GM21528 (cell line): ENCODE data around the gene PAX6.

Experiments used
- ATAC-seq: cut with Tn5 transposase; IDR thresholded peaks from one replicate; pipeline ENCODE4 v1.9.1; 2021; ENCODE audit warnings: mild to moderate bottlenecking, moderate library complexity; ENCODE audit not compliant: unreplicated experiment, low FRiP score

PAX6 gene

DNA sequence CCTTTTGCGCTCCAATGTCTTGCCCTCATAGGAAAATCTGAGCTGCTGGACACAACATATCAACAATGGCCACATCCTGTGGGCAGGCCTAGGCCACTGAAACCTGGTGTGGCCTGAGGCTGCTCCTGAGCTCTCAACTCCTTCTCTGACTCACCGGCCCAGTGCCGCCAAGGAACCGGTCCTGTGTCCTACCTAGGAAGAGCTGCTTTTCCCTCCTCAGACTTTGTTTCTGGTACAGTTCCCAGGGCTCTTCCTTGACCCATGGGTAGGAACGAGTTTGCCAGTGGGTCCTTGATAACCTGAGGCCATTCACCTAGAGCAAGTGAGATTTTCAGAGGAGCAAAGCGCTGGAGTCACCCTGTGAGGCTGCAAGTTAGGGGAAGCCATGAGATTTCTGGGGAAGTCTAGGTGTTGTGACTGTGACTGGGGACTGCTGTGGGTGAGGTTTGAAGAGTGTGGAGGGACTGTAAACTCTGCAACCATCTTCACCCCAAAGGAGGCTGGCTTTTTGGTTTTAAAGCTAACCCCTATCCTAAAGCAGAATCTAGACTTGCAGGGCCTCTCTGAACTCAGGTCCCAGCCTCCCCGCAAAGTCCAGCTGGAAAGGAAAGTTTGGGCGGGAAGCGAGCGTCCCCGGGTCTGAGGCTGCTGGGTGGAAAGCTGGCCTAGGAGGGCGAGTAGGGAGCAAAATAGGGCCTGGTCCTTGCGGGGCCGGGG lies 12.0 kb upstream of the PAX6 start:
- no peak for ATAC-seq

DNA sequence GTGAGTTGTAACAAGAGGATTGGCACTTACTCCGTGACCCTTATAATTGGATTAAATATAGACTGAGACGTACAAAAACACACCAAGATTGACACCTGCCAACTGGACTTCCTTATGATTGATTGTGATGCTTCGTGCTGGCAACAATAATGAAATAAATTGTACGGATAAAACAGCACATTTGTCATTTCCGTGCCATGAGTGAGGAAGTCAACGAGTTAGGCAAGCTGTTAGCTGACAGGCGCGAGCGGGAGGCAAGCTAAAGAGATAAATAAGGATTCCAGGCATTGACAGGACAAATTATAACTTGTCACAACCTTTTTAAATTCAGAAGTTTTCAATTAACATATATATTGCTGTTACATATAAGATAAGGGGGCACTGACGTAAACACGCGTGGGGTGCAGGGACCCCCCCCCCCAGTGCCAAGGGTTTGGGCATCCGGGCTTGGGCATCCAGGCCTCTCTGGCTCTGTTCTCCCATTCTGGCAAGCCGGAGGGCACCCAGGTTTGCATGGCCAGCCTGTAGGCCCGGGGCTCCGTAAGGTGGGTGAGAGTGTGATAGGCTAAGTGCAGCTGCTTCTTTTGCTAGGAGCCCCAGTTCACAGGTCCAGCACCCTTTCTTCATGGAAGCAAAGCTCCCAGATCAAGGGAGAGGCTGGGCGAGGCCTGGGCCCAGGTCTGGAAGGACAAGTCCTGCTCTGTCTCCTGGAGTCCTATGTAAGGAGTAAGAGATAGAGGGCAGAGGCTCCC lies 11.2 kb upstream of the PAX6 start:
- no peak for ATAC-seq

DNA sequence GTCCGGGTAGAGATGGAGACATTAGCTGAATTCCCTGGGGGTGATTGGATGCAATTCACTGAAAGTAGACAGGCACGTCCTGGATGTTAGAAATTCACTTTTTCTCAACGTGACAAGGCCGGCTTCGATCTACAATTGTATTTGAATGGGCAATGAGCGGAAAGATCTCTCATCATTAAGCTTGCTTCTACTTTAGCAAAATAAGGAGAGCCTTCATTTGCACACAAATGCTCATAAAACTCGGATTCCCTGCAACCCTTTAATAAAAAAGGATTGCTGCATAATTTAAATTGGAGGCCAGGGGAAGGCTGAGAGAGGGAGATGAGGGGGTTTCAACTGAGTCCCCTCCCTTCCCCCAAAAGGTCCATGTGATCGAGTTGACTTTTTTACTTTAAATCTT lies 10.6 kb upstream of the PAX6 start:
- ATAC-seq = no peak

DNA sequence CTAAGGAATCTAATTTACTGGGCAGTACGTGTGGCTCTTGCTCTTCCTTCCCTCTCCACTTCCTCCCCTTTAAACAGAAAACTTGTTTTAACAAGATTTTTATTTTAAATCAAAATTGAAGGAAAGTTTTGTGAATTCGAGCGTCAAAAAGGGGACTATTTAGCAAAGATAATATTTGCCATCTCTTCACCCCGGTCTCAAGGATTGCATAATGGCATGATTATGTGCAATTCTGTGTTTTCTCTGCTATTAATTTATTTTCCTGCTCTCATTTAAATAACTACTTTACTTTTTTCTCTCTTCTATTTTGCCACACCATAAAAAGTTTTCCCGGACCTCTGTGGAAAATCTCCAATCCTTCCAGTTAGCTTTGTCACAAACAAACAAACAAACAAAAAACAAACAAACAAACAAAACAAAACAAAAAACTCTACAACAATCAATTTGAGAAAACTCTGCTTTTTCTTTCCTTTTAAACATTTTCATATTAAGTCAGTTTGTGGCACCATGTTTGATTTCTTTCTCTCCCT lies 10.2 kb upstream of the PAX6 start:
- ATAC-seq = no peak

DNA sequence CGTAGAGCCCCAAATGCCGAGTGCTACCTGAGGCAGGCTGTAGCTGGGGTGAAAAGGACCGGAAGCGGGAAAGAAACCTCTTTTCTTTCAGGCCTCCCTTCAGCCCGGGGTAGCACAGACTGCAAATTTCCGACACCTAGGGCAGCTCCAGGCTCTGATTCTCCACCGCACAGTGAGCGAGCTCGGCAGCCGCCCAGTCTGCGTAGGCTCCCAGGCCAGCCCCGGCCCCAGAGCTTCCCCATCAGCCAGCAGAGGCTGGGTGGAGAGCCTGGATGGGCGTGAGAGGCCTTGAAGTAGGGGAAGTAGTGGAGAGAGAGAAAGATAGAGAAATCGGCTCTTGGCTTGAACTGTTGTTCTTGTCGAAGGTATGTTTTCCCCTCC lies 9.3 kb upstream of the PAX6 start:
- no peak for ATAC-seq

DNA sequence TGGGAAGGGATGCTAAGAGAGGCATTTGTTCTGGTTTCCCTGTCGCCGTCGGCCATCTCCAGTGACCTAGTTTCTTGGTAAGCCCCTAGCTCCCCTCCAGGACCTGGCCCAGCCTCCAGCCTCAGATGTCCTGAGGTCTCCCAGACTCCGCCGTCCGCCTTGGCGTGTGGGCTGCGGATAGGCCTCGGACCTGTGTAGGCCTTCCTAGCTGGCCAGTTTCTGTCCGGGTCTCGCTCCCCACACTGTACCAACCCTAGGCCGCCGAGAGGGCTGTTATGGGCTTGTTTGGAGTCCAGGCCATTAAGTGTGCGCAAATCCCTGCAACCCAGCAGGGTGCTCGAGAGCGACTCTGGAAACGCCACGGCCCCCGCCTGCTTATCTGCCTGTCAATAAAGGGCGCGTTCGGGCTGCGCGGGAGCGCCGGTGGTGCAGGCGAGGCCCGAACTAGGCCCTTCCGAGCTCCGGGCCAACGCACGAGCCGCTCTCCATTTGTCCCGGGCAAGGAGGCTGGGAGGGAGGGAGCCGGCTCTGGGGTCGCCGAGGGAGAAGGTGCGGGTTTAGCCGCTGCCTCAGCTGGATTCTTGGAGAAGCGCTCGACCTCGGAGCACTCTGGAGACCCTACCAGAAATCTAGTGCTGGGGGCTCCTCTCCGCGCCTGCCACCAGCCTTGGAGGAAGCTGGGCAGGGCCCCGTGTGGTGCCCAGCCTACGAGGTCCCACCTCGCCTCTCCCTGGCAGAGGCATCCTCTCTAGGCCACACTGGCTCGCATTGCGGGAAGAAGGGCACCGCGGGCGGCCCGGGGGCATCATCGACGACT lies 8.7 kb upstream of the PAX6 start:
- no peak for ATAC-seq

DNA sequence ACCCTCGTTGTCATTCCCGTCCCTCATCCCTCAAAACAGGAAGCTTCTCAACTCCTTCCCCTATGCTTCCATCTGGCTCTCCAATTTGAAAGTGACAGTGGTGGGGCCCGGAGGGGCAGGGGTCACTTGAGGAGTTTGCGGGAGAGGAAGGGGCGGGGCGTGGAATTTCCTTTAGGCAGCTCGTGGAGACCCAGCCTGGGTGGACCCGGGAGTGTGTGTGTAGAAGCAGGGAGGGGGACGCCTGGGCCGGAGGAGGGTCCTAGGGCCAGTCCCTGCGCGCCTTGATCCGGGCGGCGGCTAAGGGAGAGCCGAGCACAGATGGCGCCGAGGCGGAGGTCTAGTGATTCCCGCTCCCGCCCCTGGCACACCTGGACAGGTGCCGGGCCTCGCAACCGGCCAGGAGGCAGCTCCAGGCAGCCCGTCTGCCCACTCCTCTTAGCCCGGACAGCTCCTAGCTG lies 7.8 kb upstream of the PAX6 start:
- no peak for ATAC-seq

DNA sequence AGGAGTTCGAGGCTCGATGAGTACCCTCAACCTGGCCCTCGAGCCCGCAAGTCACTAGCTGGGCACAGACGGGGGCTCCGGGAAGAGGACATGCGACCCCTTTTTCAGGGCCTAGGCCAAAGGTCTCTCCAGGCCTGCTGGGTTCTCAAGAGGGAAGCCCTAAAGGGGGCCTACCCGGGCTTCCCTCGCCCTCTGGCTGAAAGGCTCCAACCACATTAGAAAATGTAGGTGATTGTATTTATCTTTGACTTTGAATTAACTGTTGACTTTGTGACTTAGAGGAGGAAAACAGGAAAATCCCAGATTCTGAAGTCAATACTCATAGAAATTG lies 7.3 kb upstream of the PAX6 start:
- ATAC-seq = no peak

DNA sequence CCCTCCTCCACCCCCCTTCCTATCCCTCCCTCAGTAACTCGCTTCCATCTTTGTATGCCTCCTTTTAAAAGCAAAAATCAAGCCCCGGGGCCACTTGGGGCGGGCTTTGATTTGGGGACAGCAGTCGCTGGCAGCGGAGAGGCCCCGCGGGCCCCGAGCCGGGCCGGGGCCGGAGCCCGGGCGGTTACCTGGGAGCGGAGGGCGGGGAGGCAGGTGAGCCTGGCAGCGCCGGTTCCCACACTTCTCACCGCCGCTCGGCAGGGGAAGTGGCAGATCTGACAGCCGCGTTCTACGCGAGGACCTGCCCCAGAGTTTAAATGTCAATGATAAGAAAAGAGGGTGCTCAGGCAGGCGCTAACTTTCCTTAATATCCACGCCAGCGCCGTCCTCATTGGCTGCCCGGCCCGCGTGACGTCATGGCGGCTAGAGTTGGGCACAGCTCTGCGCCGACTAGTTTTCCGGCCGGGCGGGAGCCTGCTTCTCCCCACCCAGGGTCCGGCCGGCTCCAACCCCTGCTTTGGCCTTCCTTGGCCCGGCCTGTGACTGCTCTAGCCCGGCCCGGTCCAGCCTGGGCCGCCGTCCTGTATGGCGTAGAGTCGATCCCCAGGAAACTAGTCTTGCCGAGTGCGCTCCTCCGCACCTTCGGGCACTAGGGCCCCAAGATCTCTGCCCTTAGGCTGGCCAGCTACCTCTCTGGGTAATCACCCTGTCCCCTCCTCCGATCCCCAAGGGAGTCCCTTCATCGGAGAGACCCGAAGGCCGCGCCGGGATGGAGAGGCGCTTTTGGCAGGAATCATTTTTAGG lies 6.7 kb upstream of the PAX6 start:
- no peak for ATAC-seq

DNA sequence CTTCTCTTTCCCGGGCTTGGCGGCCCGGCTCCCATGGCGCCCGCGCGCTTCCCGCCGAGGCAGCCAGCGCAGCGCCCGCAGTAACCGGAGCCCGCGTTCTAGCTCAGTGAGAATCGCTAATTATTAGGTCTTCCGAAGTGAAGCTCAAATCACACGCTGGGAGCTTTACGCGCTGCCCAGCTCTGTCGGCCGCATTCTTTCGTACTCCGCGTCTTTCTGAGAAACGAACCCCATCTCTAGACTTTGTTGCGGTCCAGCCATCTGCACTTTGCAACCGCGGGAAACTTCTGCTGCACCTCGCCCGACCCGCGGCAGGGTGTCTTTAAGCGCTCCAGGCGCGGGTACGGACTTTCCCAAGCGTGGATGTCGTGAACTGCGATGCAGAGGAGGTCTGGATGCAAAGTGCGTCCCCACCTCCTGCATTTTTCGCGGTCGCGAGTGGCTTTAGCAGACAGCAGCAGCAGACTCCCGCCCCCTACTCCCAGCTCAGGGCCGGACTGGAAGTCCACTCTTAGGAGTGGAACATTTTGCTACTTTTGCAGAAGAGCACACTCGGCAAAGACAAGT lies 6.0 kb upstream of the PAX6 start:
- ATAC-seq = no peak

DNA sequence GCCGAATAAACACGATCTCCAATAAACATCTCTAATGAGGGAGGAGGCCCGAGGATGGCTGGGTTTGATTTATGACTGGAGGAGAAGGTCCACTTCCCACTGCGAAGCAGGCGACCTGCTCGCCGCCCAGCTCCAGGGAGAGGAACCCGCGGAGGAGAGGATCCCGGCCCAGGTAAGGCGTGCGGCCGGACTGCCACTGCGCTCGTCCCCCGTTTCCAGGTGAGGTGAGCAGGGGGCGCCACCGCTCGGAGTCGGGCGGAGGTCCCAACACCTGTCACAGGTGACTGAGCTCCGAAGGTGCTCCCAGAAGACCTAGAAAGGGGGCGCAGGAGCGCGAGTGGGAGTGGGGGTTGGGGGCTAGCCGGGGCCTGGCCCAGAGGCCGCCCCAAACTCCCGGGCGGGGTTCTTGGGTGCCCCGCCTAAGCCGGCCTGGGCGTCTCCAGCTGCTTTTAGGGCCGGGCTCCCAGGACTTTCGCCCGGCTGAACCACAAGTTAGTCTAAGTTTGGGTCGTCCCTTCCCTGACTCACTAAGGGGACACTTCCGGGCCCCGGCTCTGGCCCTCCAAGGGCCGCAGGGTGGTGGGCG lies 5.4 kb upstream of the PAX6 start:
- ATAC-seq = no peak

DNA sequence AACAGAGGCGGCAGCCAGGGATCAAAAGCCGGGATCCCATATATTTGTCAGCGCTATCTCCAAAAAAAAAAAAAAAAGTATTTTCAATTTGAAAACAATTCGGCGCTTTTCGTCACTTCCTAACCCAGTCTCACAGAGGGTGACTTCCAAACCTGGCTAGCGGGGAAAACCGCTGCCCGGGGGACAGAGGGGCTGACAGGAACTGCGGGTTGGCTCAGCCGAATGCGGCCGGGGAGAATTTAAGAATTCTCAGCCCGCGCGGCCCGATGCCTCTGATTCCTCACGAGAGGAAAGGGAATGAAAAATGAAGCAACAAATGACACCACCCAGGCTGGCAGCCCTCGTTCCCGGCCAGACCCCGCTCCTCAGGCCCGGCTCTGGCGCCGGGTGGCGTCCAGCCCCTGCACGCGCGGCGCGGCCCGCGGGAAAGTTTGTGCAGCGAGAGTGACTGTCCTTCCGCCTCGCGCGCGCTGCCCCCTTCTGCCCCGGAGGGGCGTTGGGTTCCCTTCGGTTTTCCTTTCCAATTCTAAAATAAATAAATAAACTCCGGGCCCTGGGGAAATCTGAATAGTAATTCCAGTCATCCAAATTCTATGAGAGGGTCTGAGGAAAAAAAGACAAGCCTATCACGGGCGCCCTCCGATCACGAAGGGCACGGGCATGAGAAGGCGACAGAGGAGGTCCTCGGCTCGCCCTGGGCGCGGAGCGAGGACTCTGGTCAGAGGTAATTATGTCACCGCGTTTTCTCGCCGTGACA lies 4.8 kb upstream of the PAX6 start:
- ATAC-seq = no peak

DNA sequence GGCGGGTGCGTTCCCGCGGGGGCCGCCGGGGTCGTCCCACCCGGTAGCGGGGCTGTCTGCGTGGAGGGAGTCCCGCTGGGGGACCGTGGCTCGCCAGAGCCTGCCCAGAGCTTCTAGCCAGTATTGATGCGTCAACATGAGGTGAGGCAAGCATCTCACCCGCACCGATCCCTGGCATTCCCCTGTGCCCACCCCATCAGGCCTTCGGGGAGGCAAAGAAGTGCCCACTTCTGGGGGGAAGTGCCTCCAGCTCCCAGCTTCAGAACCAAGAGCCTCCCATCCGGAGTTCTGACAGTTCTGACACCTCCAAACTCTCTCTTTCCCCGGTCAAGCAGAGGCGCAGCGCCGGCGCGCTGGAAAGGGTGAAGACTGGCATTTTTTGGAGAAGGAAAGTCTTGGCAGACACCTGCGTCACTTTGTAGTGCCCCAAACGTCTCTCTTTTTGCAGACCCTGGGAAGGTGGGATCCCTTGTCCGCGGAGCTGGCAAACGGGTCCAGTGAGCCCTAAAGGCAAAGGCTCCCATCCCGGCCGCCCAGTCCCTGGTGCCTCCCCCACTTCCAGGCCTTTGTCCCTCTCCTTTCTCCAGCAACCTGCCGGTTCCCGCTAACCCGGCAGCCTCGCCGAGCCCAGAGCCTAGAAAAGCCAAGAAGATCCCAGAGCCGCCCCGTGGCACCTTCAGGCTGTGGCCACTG lies 3.2 kb upstream of the PAX6 start:
- no peak for ATAC-seq

DNA sequence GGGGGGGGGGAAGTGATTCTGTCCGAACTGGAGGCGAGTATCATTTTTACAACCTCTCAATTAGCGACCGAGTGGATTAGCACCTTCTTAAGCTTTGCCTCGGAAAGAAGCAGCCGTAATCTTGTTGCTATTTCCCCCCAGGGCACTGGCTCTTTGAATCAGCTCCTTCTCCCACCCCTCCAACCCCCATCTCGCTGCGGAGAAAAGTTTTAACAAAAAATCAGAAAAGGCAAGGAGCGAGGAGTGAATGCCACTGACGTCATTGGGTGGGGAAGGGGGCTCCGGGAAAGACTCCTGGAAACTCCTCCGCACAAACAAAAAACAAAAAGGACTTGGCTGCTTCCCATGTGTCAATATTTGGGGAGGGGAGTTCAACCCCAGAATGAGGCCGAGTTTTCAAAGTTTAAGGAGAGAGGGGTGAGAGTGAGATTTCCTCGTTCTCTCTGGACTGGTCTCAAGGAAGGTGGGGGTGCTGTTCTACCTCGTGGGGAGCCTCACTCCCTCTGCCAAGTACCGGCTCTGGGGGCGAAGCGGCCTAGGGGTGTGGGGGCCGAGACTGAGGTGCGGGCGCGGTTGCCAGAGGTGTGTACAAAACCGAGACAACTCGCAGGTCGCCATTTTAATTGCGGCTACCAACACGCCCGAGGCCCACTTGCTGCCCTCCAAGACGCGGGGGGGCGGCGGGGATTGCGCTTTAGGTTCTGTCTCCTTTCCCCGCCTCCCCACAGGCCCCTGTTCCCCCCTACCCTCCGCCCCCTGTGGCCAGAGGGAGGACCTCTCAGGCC lies 2.5 kb upstream of the PAX6 start:
- ATAC-seq = no peak

DNA sequence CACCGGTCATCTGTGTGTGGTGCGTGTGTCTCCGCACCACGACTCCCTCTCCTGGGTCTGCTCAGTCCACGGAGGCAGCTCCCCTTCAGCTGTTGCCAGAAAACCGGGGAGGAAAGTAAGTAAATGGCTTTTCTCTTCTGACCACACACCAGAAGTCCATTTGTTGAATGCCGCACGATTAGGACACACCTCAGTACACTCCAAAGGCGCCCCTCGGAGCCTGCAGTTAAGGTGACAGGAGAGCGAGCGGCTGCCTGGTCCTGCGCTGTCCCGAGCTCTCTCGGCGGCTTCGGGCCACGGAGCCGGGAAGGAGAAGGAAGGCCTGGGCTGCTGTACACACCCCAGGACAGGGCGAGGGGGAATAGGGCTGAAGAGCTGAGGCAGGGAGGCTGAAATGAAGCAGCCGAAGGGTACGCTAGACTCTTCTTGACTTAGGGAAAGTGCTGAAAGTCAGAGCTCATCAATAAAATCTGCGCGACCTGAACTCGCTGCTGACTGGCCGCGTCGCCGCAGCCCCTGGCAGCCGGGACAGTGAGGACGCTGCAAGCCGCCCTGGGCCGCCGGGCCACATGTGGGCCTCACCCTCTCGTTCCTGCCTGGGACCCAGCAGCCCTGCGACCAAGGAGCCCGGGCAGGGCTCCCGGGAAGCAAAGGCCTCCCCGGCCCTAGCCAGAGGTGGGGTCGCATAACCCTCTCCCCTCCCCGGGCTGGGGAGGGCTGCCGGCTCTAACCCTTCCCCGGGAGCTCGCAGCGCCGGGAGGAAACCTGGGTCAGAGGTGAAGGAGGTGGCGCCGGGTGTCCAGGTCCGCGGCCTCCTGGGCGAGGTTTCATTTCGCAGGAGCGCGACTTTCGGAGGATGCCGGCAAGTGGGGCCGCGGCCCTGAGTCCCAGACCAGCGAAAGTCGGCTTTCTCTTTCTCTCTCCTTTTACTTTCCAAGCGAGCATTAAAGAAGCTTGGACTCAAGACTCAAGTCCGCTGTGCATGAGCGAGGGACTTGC lies 1.6 kb upstream of the PAX6 start:
- no peak for ATAC-seq
